Heart left ventricle (tissue), 13 donors: ENCODE data around the gene CMC1.

Source experiments
- POLR2A ChIP-seq, 2 donors: fragments of 450-650 bp; IDR thresholded peaks; one replicate each; pipeline ENCODE4 v1.6.1; 2017; ENCODE audit warnings: antibody characterized with exemption in 2 of 2, mild to moderate bottlenecking in 2 of 2, moderate library complexity in 2 of 2
- TF ChIP-seq, protein P1 (sequence below), 12 donors: fragments of 200-600 bp; sonication (generic) in 4 of 12; IDR thresholded peaks; one replicate each; pipeline versions ENCODE4 v1.5.0 to v1.8.0; 2018 to 2022; ENCODE audit warnings: antibody characterized with exemption in 12 of 12, mild to moderate bottlenecking in 5 of 12
- donor health status: ischemic (EF 13 %, LVEDD 7.1; RV severe dilation, severe dysfunction).
- donor health status: DM: no; HTN: yes; CAD: no.
- donor health status: DM: no; HTN: no; CAD: no.
- donor health status: ischemic (EF 25% LVEDD 6.9; RV normal size, moderate dysfunction).
- donor health status: ischemic (EF 25% LVEDD 5.7; RV mildly dilated, moderate dysfunction).
- donor health status: ischemic (EF 35%, LVEDD 5.7; RV mildly dilated, moderate dysfunction).
- donor health status: nonischemic (EF 11% LVEDD 7.7; RV severe dilation, severe dysfunction).
- donor health status: DM: yes; HTN: yes; CAD: no.
- donor health status: PGD.
- donor health status: ischemic (EF 29% LVEDD 5.4; RV normal size, mild dysfunction).
- donor health status: nonischemic (EF 23%, LVEDD 6.1; RV moderate dilation, normal function).

GRCh38 chr3:28326458-28326926, 85.1 kb downstream of the CMC1 start:
- TF ChIP-seq, protein P1, sequence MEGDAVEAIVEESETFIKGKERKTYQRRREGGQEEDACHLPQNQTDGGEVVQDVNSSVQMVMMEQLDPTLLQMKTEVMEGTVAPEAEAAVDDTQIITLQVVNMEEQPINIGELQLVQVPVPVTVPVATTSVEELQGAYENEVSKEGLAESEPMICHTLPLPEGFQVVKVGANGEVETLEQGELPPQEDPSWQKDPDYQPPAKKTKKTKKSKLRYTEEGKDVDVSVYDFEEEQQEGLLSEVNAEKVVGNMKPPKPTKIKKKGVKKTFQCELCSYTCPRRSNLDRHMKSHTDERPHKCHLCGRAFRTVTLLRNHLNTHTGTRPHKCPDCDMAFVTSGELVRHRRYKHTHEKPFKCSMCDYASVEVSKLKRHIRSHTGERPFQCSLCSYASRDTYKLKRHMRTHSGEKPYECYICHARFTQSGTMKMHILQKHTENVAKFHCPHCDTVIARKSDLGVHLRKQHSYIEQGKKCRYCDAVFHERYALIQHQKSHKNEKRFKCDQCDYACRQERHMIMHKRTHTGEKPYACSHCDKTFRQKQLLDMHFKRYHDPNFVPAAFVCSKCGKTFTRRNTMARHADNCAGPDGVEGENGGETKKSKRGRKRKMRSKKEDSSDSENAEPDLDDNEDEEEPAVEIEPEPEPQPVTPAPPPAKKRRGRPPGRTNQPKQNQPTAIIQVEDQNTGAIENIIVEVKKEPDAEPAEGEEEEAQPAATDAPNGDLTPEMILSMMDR (IDR thresholded peaks at IDR 0.05), result no peak
- no peak for TF ChIP-seq POLR2A (IDR thresholded peaks at IDR 0.05)
